Posterior vena cava (tissue), 2 donors: ENCODE measurements around the gene SPATS2L. TPM values are rescaled to one million over a fixed set of nuclear protein-coding genes. Genes with fewer than 3 reads are reported as not detected.
A peak's percentile ranks its signal among the peaks of the same experiment; 100 is the strongest.

Experiments
- DNase-seq: peaks from one replicate; pipeline ENCODE4 v3.0.0-alpha.2; 2020; ENCODE audit warnings: low spot score
- intact Hi-C, 2 donors: fragments of 100-400 bp; cut with DNase I; formaldehyde crosslinking; loops; one replicate each; pipeline versions ENCODE4 v1.14.1 to v1.14.2; 2022 to 2023
- total RNA-seq, 2 donors: library from RNA; stranded (reverse); fragmentation: NEBNext Ultra II Directional; extraction: Animal tissue kit (Norgen Biotek cat#: 25700); gene quantifications; one replicate each; pipeline ENCODE4 v1.2.1, GENCODE V29; 2021
- donor health status: DM: yes; HTN: yes; CAD: no.
- donor health status: DM: yes; HTN: yes; CAD: no.

Gene SPATS2L
- total RNA-seq, 2 donors from 2014 or later: 68.7 to 76.6 TPM

DNA sequence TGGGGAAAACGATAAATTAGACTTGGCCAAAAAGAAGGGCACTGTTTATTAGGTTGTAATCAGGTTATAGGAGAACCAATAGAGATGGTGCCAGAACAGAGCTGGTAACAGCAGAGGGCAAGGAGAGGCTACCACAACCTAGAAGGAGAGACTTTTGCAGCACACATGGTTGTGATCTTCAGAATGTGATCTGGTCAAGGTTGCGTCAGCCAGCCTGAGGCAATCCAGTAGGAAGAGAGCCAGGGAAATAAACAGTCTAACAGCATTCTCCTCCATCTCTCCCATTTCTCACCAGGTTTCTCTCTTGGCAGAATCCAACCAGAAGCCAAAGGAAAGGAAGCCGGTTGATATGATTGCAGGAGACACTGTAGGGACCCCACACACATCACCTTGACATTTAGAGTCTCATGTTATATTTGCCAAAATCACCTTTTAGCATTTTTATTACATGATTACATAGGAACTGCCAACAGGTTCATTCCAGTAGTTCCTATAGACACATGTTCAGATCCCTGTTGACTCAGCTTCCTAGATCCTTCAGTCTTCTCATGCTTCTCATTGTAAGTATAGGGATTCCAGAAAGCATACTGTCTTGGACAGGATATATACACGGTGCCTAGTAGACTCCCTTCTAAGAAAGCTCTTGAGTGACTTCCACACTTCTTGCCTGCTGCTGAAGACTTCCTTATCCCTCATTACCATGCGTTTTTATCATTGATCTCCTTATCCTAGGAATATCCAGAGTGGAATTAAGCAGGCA lies 17.6 kb upstream of the SPATS2L start:
- intact Hi-C loops: no loop called here
- DNase-seq: no peak

DNA sequence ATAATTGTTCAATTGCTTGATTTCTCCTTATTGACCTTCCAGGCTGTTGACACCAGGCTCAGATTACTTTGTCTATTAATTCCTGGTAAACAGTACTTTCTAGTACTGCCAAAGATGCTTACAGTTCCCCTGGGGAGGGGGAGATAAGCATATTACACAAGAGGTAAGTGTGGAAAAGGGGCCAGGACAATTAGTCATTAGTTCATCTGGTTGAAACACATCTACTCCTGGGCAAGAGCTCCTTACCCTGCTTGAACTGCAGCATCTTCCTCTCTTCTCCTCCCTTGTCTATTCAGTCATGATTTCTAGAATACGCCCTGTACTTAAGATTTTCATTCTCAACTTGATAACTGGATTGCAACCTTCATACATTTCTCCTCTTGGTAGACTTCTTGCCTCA lies 10.4 kb upstream of the SPATS2L start:
- no peak for DNase-seq
- intact Hi-C loops: no loop called here

DNA sequence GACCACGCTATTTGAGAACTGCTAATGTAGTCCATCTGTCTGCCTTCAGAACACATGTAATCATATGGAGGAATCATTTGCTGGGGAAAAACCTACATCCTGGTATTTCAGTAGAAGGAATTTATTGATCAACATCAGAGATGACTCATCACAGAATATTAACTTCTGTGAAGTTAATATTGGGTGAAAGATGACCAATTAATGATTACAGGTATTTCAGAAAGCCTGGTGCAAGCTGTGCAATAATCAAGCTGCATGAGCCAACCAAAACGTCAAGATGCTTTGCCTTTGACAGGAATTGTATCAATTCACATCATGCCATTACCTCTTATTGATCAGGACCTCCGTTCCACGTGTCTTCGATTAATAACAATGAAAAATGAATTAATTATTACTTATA lies 9.4 kb upstream of the SPATS2L start:
- DNase-seq: no peak
- intact Hi-C loops: no loop called here

DNA sequence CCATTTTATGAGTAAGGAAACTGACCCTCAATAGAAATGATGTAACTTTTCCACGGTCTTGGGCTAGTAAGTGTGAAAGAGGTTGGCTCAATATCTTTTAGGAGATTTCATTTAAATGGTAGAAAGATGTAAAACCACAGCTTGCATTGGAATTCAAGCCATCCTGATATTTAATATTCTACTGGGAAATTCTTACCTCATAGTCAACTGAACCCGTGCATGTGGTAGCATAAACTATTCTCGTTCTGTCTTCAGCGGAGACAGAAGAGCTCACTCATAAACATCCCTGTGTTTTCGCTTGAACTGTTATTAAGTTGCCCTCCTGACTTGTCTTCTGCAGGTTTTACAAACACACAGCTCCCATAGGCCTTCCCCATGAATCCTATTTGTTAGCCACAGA lies 8.5 kb upstream of the SPATS2L start:
- no peak for DNase-seq
- intact Hi-C loops: no loop called here

GRCh38 chr2:200298816-200299215 lies 7.7 kb upstream of the SPATS2L start:
- intact Hi-C loops: no loop called here
- no peak for DNase-seq

DNA sequence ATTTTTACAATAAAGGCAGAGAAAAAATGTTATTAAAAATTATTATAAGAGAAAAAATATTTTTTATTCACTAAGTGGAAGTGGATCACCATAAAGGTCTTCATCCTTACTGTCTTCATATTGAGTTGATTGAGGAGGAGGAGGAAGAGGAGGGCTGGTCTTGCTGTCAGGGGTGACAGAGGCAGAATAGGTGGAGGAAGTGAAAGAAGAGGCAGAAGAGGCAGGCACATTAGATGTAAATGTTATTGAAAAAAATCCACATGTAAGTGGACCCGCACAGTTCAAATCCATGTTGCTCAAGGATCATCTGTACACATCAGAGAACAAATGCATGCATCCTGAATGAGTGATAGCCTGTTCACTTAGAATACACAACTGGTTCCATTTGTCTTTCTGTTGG lies 6.4 kb upstream of the SPATS2L start:
- no peak for DNase-seq
- intact Hi-C loops: loop anchor here in 1 of 2 donors (10.0 kb wide), 1 partner anchor 165 kb away; no protein-coding TSS in a partner anchor

- intact Hi-C loops: loop anchor here in 1 of 2 donors (10.0 kb wide), 1 partner anchor 164 kb away; no protein-coding TSS in a partner anchor
- no peak for DNase-seq
These were observed 5.7 kb upstream of the SPATS2L start for GRCh38 chr2:200300638-200301314.

GRCh38 chr2:200301953-200302858 lies 4.3 kb upstream of the SPATS2L start:
- intact Hi-C loops: loop anchor here in 1 of 2 donors (10.0 kb wide), 1 partner anchor 163 kb away; no protein-coding TSS in a partner anchor

GRCh38 chr2:200302940-200303727 lies 3.4 kb upstream of the SPATS2L start:
- intact Hi-C loops: loop anchor here in 1 of 2 donors (10.0 kb wide), 1 partner anchor 162 kb away; no protein-coding TSS in a partner anchor

More at GRCh38 chr2:200301953-200302858, 4.3 kb upstream of the SPATS2L start:
- DNase-seq: no peak

DNA sequence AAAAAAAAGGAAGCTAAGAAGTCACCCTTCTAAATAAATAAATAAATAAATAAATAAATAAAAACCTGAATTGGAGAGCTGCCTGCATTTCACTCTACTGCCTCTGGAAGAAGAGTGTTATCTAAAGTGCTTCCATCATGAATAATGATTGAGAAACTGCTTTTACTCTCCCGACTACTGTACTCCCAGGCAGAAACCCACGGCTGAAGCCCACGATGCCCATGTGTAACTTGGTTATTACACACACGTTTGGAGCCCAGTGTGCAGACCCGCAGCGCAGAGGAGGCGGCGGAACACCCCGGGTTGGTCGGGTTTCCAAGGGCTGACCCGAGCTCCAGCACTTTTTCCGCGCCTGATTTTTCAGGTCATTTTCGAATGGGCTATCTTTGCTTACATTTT lies 697 bp upstream of the SPATS2L start:
- intact Hi-C loops: loop anchor here in 1 of 2 donors (10.0 kb wide), 1 partner anchor 159 kb away; no protein-coding TSS in a partner anchor
- peak; percentile 83 for DNase-seq

More at GRCh38 chr2:200302940-200303727, 3.4 kb upstream of the SPATS2L start:
- DNase-seq: no peak

DNA sequence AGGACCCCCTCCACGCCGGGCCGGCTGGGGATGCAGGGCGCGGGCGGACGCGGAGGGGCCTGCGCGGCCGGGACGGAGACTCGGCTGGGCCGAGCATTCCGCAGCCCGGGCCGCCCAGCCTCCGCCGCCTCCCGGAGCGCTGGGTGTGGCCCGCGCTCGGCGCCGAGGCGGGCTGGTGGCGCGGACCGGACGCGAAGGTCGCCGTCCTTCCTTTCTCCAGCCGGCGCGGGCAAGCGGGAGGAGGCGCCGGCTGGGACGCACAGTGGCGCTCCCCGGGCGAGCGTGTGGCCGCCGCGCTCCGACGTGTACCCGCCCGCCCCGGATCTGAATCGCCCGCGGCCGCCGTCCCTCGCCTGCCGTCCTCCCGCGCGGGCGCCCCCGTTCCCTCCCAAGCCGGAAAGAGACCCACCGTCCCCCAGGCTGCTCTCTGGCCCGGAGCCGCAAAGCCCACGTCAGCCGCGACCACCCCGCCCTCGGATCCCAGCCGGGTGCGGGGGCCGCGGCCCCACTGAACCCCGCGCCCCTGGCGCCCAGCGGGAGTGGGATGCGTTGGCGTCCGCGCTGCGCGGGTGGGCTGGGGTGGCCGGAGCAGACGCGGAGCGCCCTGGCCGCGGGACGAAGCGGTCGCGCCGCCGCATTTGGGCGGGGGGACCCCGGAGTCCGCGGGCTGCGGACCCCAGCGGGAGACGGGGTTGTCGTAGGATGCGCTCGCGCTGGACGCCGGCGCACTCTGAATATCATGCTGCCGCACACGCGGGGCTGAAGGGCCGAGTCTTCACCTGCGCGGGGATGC lies 634 bp downstream of the SPATS2L start:
- peak; percentile 84 for DNase-seq
- intact Hi-C loops: loop anchor here in 1 of 2 donors (10.0 kb wide), 1 partner anchor 158 kb away; no protein-coding TSS in a partner anchor

GRCh38 chr2:200307724-200308545 lies 1.4 kb downstream of the SPATS2L start:
- no peak for DNase-seq
- intact Hi-C loops: loop anchor here in 1 of 2 donors (10.0 kb wide), 1 partner anchor 157 kb away; no protein-coding TSS in a partner anchor

GRCh38 chr2:200308546-200309295 lies 2.2 kb downstream of the SPATS2L start:
- DNase-seq: no peak
- intact Hi-C loops: loop anchor here in 1 of 2 donors (10.0 kb wide), 1 partner anchor 156 kb away; no protein-coding TSS in a partner anchor

- intact Hi-C loops: loop anchor here in 1 of 2 donors (10.0 kb wide), 1 partner anchor 155 kb away; no protein-coding TSS in a partner anchor
These were observed 3.0 kb downstream of the SPATS2L start for GRCh38 chr2:200309296-200310049.

GRCh38 chr2:200310545-200310971 lies 4.1 kb downstream of the SPATS2L start:
- intact Hi-C loops: no loop called here
- DNase-seq: no peak

More at GRCh38 chr2:200309296-200310049, 3.0 kb downstream of the SPATS2L start:
- DNase-seq: no peak
